Cardiac muscle cell (in vitro differentiated cells and primary cell): ENCODE results near the gene CTNS. TPM values are rescaled to one million over a fixed set of nuclear protein-coding genes. Genes with fewer than 3 reads are reported as not detected.

Experiments
- DNase-seq, 2 donors: peaks; one replicate each; pipeline versions ENCODE4 v3.0.0 to v3.0.0-alpha.2; 2010 to 2017; ENCODE audit warnings: low read depth in 1 of 2, low spot score in 1 of 2
- H3K27ac ChIP-seq: fragments of 200-600 bp; sonication (generic); 2 replicates; pipeline ENCODE4 v1.5.1; 2016
- H3K27me3 ChIP-seq: fragments of 200-600 bp; sonication (generic); 2 replicates; pipeline ENCODE4 v1.6.0; 2016; ENCODE audit warnings: control low read depth
- H3K36me3 ChIP-seq: fragments of 200-600 bp; sonication (generic); 2 replicates; pipeline ENCODE4 v1.5.1; 2016; ENCODE audit warnings: control low read depth
- H3K4me1 ChIP-seq: fragments of 200-600 bp; sonication (generic); 2 replicates; pipeline ENCODE4 v1.8.1; 2017; ENCODE audit warnings: low read depth, mild to moderate bottlenecking, mixed run types
- H3K4me3 ChIP-seq: fragments of 200-600 bp; sonication (generic); 2 replicates; pipeline ENCODE4 v1.5.1; 2016; ENCODE audit warnings: mild to moderate bottlenecking
- H3K9me3 ChIP-seq: fragments of 200-600 bp; sonication (generic); 2 replicates; pipeline ENCODE4 v1.5.1; 2017; ENCODE audit warnings: low read depth, mild to moderate bottlenecking, control low read depth
- CTCF ChIP-seq: IDR thresholded peaks from 2 replicates; pipeline ENCODE4 v1.5.1; 2012; ENCODE audit warnings: low read depth, mild to moderate bottlenecking, low read length
- polyA plus RNA-seq: library from polyadenylated mRNA; unstranded; fragments of >200 nt; fragmentation: Nextera tagmentation; extraction: Ambion mirVana; gene quantifications from 2 replicates; pipeline ENCODE4 v1.2.1, GENCODE V29; 2016
- total RNA-seq: library from RNA; depleted of rRNA; stranded (reverse); fragments of >200 nt; gene quantifications from 2 replicates; pipeline ENCODE4 v1.2.3, GENCODE V29; 2016

The CTNS gene
- total RNA-seq (17.0 and 21.1 TPM in 2 replicates), polyA plus RNA-seq (13.5 and 17.8 TPM in 2 replicates)

DNA sequence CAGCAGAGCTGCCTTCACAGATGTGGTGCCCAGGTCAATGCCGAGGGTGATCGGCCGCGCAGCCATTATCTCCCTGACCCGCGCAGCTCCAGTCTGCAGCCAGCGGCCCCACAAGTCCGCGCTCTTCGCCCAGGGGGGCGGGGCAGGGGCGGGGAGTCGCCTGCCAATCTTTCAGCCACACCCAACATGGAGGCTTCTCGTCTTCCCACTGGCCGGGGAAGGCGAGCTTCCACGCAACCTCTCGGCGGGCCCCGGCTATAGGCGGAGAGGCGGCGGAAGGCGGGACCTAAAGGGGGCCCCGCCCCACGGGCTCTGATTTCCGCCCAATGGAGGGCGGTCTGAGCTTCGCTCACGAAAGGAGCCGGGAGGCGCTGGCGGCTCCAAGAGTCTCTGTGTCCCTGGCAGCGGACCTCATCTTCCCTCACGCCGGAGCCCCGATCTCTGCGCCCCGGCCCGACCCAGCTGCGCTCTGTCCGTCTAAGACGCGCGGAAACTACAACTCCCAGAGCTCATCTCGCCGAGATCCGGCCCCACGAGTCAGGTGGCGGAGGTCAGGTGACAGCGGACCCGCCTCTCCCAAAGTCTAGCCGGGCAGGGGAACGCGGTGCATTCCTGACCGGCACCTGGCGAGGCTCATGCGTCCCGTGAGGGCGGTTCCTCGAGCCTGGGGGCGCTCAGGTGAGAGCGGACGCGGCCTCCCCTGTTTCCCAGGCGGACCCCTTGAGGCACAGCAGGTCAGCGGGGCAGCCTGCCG lies at the start of gene CTNS, which contains the start of gene SHPK:
Gene CTNS (plus strand): TSS at position 607 of the 754 bp plus-strand sequence. CDS start 3,447 bp downstream, outside the sequence.
Gene SHPK (minus strand): TSS at position 97 of the 754 bp plus-strand sequence. CDS start 31 bp downstream, at position 66.
- H3K27ac ChIP-seq = peak within 1 kb of the TSS; percentile 86

DNA sequence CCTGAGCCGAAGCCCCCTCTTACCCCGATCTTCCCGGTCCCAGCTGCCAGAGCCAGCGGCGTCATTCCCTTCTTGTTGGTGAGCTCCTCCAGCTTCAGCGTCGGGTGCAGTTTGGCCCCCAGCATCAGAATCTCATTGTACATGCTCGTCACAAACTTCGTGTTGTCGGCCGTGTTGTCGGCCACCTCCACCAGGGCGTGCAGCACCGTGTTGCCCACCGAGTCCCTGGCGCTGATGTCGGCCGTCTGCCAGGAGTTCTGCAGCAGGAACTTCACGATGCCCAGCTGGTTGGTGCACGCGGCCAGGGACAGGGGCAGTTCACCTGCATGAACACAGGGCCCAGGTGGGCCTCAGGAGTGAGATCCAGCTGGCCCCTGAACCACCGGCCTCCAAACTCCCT lies 46.8 kb upstream of the CTNS start:
- Histone ChIP-seq H3K36me3 (peaks cover 19% of the 10 kb centered on the region), H3K27ac (no peak overlapping the region), H3K4me1 (peaks cover 27% of the 10 kb centered on the region), H3K27me3 (no peaks in the 10 kb centered on the region), H3K4me3 (no peak overlapping the region), H3K9me3 (no peaks in the 10 kb centered on the region)
- no peak for TF ChIP-seq CTCF
- no peak for DNase-seq

More for the DNA sequence above, at the start of gene CTNS, which contains the start of gene SHPK:
- Histone ChIP-seq H3K9me3 (no peaks in the 10 kb centered on the region), H3K4me1 (peaks cover 16% of the 10 kb centered on the region), H3K27me3 (no peaks in the 10 kb centered on the region), H3K4me3 (peak within 1 kb of the TSS; percentile 76), H3K36me3 (no peaks in the 10 kb centered on the region)
- no peak for TF ChIP-seq CTCF
- DNase-seq = peak; percentile 98

GRCh38 chr17:3590231-3590630 lies 46.3 kb upstream of the CTNS start:
- TF ChIP-seq CTCF = no peak
- Histone ChIP-seq H3K9me3 (no peaks in the 10 kb centered on the region), H3K36me3 (peaks cover 18% of the 10 kb centered on the region), H3K4me3 (no peak overlapping the region), H3K27me3 (no peaks in the 10 kb centered on the region), H3K4me1 (peaks cover 27% of the 10 kb centered on the region), H3K27ac (peak overlapping the region; percentile 50)
- no peak for DNase-seq

DNA sequence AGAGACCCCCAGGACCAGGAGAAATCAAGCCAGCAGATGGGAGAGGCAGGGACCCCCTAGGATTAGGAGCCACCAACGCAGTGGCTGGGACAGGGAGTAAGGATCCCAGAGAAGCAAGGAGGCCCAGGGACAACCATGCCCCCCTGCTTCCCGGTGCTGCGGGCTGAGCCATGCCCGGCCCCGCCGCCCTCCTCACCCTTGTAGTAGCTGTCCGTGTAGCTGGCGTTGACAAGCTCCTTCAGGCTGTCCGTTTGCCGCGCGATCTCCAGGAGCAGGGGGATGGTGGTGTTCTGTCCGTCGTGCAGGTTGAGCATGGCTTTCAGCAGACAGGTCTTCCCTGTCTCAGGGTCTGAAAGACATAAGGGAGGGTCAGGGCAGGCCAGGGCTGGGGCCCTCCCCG lies 45.8 kb upstream of the CTNS start:
- Histone ChIP-seq H3K36me3 (peaks cover 18% of the 10 kb centered on the region), H3K9me3 (no peaks in the 10 kb centered on the region), H3K4me1 (peaks cover 27% of the 10 kb centered on the region), H3K4me3 (no peak overlapping the region), H3K27ac (peak overlapping the region; percentile 50), H3K27me3 (no peaks in the 10 kb centered on the region)
- DNase-seq = peak in 1 of 2 donors; percentile 85
- no peak for TF ChIP-seq CTCF

GRCh38 chr17:3592216-3592860 lies 44.2 kb upstream of the CTNS start:
- DNase-seq = no peak
- TF ChIP-seq CTCF = no peak
- Histone ChIP-seq H3K36me3 (peaks cover 15% of the 10 kb centered on the region), H3K27me3 (no peaks in the 10 kb centered on the region), H3K27ac (no peak overlapping the region), H3K4me3 (no peak overlapping the region), H3K4me1 (peaks cover 27% of the 10 kb centered on the region), H3K9me3 (no peaks in the 10 kb centered on the region)
